ENCODE data around the gene GNPAT. TPM values are rescaled to one million over a fixed set of nuclear protein-coding genes. Genes with fewer than 3 reads are reported as not detected.

The GNPAT gene
- total and polyA plus RNA-seq, 2 of the 8 experiments (the other 6 are each of a cell fraction or from before 2014, with no cell fraction given) = 22.9 to 47.4 TPM

- Histone ChIP-seq H3K14ac (ENCODE audit: insufficient read length) (no peak overlapping the region), H4K8ac (ENCODE audit: extremely low read depth, insufficient read depth, low read length) (no peak overlapping the region), H2AFZ (ENCODE audit: low read length) (no peak overlapping the region), H2AK5ac (ENCODE audit: low read depth, low read length) (no peak overlapping the region), H3K9me3 (ENCODE audit: insufficient read depth in 2 of 2, low read depth in 1 of 2, low read length in 1 of 2) (no peaks in the 10 kb centered on the region), H2BK120ac (replicated peaks; ENCODE audit: low read depth, low read length) (no peak overlapping the region), H3K9ac (replicated peaks in 1 of 4; ENCODE audit: extremely low read depth in 1 of 4, low read depth in 3 of 4, low read length in 3 of 4) (no peak overlapping the region), H3K23me2 (ENCODE audit: low read depth, low read length) (0 out of 2 replicates have a peak, but pooled peaks cover 6% of the 10 kb centered on the region), H3K4me2 (ENCODE audit: insufficient read depth in 1 of 2, low read depth in 2 of 2, low read length in 2 of 2) (no peak overlapping the region), H2BK5ac (ENCODE audit: low read depth, low read length) (no peak overlapping the region), H3K27me3 (replicated peaks in 1 of 4; ENCODE audit: control insufficient read depth in 3 of 4, extremely low read depth in 1 of 4, insufficient read depth in 3 of 4, low read length in 3 of 4) (no peaks in the 10 kb centered on the region; a peak in 1 of 7 replicates), H2BK15ac (ENCODE audit: low read length) (no peak overlapping the region), H3K4me1 (replicated peaks in 1 of 4; ENCODE audit: control insufficient read depth in 3 of 4, insufficient read depth in 4 of 4, low read length in 3 of 4) (no peaks in the 10 kb centered on the region), H3K23ac (ENCODE audit: insufficient read length) (no peak overlapping the region), H3K27ac (ENCODE audit: low read depth, low read length) (no peak overlapping the region), H4K91ac (replicated peaks; ENCODE audit: insufficient read length, low read length) (no peak overlapping the region), H2BK20ac (ENCODE audit: low read length) (no peak overlapping the region), H4K20me1 (replicated peaks in 1 of 2; ENCODE audit: control insufficient read depth in 1 of 2, insufficient read depth in 2 of 2, low read length in 2 of 2) (no peaks in the 10 kb centered on the region), H3K4ac (replicated peaks; ENCODE audit: insufficient read length, low read depth, low read length) (no peak overlapping the region), H3K4me3 (ENCODE audit: extremely low read depth in 1 of 4, insufficient read depth in 2 of 4, low read depth in 3 of 4, low read length in 4 of 4) (no peak overlapping the region), H4K5ac (ENCODE audit: insufficient read length, low read depth, low read length) (no peak overlapping the region), H3K36me3 (ENCODE audit: control insufficient read depth in 2 of 4, insufficient read depth in 4 of 4, low read length in 3 of 4) (no peaks in the 10 kb centered on the region), H3K18ac (ENCODE audit: extremely low read depth, low read length) (no peak overlapping the region), H3K79me1 (ENCODE audit: low read depth, low read length) (no peaks in the 10 kb centered on the region), H3K56ac (replicated peaks; ENCODE audit: insufficient read length, low read depth, low read length) (no peak overlapping the region), H3K79me2 (ENCODE audit: control insufficient read depth in 1 of 2, insufficient read depth in 2 of 2, low read length in 2 of 2) (no peaks in the 10 kb centered on the region), H2BK12ac (ENCODE audit: low read depth, low read length) (no peak overlapping the region)
- CTCF ChIA-PET (ENCODE audit: partially characterized antibody) = no interaction called here
- DNase-seq (ENCODE audit: low read depth in 1 of 2, low spot score in 2 of 2) (no peak), FAIRE-seq (no peak)
- POLR2A ChIA-PET (ENCODE audit: partially characterized antibody) = interaction anchor here (1.2 kb wide), 1 partner anchor 12 kb away, joined by 4 read pairs; no protein-coding TSS in a partner anchor
- WGBS, 2 experiments (ENCODE audit: extremely low coverage in 1 of 2, insufficient coverage in 1 of 2, insufficient read length in 1 of 2, insufficient replicate concordance in 2 of 2, low coverage in 1 of 2, low lambda C conversion rate in 2 of 2, missing lambda C conversion rate in 1 of 2) = 83% methylated on average over 3 of the region's 3 CpGs; no CpG with 5 or more reads in 1 of the 2 experiments
- no peak for TF ChIP-seq HDAC2 (IDR thresholded peaks at IDR 0.05; ENCODE audit: borderline replicate concordance in 1 of 2, low read depth in 2 of 2, low read length in 2 of 2)
- no peak for TF ChIP-seq CHD1 (IDR thresholded peaks at IDR 0.05; ENCODE audit: low read depth, low read length)
- no peak for TF ChIP-seq CBX5 (IDR thresholded peaks at IDR 0.05; ENCODE audit: low read depth, low read length)
- TF ChIP-seq FOSL1 (IDR thresholded peaks at IDR 0.05; ENCODE audit: insufficient read depth, low read depth, low read length) = no peak
- no peak for TF ChIP-seq SUZ12 (IDR thresholded peaks at IDR 0.05; ENCODE audit: low read length)
- no peak for TF ChIP-seq CEBPB (IDR thresholded peaks at IDR 0.05; ENCODE audit: low read depth, low read length)
- no peak for TF ChIP-seq POLR2A (IDR thresholded peaks at IDR 0.05; ENCODE audit: control extremely low read depth in 1 of 2, low read depth in 2 of 2, low read length in 2 of 2)
- TF ChIP-seq RAD21 (IDR thresholded peaks at IDR 0.05 in 1 of 2, conservative IDR thresholded peaks at IDR 0.05 in 1 of 2; ENCODE audit: low read depth in 2 of 2, low read length in 2 of 2) = no peak
- no peak for TF ChIP-seq MAFK (IDR thresholded peaks at IDR 0.05; ENCODE audit: low read depth, low read length)
- TF ChIP-seq GTF2F1 (IDR thresholded peaks at IDR 0.05; ENCODE audit: borderline replicate concordance, low read depth, low read length) = no peak
- TF ChIP-seq POU5F1 (IDR thresholded peaks at IDR 0.05; ENCODE audit: low read depth, low read length) = no peak
- TF ChIP-seq TAF1 (IDR thresholded peaks at IDR 0.05; ENCODE audit: low read depth, low read length) = no peak
- no peak for TF ChIP-seq TEAD4 (IDR thresholded peaks at IDR 0.05; ENCODE audit: low read depth, low read length)
- TF ChIP-seq BACH1 (IDR thresholded peaks at IDR 0.05; ENCODE audit: low read length) = no peak
- no peak for TF ChIP-seq SP2 (IDR thresholded peaks at IDR 0.05; ENCODE audit: low read length)
These were observed 61.0 kb downstream of the GNPAT start for GRCh38 chr1:231301990-231302389.
